ENCODE measurements around the gene PDK4.

PDK4 gene

GRCh38 chr7:95596198-95597063 lies at the start of gene PDK4:
Gene PDK4, minus strand, starts transcription at chr7:95596516. Its CDS starts 223 bp downstream, at chr7:95596293.
- DNase-seq (ENCODE audit: low read depth in 2 of 2) = no peak

GRCh38 chr7:95642173-95642572 lies 45.9 kb upstream of the PDK4 start:
- no peak for DNase-seq (ENCODE audit: low read depth in 2 of 2)

DNA sequence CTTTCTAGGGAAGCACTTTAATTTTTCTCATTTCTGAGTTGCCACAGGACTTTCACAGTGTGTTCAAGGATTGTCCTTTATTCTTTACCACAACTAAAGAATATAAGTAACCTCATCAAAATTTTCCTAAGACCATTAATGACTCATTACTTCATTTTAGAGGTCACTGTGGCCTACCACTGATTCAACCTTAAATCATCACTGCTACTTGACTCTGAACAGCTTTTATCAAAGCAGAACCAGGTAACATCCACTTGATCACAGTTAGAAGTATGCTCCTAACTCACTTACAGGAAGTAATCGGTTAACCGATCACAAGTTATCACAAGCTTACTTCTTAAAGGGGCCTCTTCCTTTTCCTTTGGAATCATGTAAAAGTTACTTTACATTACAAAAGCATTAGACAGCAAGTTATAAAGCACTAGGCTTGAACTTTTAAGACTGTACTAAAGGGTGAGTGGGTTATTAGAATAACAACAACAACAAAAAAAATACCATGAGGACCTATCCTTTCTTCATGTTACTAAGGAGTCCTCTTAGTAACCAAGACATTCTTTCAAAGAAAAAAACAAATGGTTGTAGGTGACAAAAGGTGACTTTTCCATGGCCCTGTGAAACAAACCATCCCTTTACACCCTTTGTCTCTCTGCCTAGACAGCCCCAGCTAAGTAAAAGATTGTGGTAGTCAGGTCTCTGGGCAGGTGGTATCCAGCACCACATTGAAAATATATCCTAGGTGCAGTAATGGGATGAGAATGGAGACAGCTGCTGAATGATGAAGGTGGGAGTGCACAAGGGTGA lies 40.0 kb upstream of the PDK4 start:
- no peak for DNase-seq (ENCODE audit: low read depth in 2 of 2)

DNA sequence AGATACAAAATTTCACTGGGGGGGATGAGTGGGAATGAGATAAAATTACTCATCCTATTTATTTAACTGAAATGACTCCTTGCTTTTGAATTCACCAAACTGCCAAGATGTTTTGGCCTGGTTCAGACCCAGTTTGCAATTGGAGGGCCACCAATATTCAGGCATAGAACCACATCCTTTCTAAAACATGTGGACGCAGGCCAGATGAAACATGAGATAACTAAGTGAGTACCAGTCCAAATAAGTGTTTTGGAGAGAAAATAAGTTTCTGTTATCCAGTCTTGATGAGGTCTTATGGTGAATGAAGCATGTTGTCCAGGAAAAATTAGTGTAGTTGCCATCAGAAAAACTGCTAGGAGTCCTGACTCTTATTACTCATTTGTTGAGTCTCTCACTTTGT lies 36.3 kb upstream of the PDK4 start:
- no peak for DNase-seq (ENCODE audit: low read depth in 2 of 2)

DNA sequence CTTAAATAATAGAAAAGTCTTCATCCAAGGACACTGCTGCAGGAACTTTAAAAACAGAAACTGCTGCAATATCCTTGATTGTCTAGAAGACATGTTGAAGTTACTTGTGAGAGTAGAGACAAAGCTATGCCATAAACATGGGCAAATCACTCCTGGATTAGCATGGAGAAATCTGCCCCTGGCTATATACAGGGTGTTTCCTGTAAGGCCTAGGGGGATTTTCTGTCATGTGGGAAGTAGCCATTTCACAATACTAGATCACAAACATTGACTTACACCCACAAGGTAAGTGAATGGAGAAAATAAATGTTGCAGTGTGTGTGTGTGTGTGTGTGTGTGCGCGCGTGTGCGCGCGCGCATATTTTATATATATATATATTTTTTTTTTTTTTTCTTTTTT lies 35.2 kb upstream of the PDK4 start:
- DNase-seq (ENCODE audit: low read depth in 2 of 2) = no peak

DNA sequence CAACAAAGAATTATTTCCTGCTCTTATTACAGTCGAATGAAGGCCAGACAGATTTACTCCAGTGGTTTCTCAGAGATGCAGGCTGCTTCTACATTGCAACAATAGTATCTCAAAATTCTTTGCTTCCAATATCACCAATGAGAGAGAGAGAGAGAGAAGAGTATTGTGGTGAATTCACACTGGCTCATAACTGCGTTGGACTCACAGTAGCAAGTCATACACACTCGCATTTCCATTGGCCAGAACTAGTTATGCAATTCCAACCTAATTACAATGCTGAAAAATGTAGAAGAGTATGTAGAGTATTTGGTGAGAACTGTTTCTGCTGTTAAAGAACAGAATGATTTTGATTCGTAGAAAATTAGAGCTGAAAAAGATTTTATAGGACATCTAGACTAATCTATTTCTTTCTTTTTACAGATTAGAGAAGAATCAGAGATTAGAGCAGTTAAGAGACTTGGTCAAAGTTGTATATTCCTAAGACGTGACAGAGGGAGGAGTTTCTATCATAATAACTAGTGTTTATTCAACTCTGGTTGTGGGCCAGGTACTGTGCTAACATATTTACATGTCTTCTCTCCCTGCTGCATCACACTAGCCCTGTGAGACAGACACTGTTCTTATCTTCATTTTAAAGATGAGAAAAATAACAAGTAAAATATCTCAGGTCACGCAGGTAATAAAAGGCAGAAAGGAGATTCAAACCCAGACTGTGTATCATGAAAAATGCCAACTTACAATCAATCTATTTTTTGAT lies 34.6 kb upstream of the PDK4 start:
- no peak for DNase-seq (ENCODE audit: low read depth in 2 of 2)

- DNase-seq (ENCODE audit: low read depth in 2 of 2) = no peak
These were observed 32.6 kb upstream of the PDK4 start for GRCh38 chr7:95628831-95629439.

GRCh38 chr7:95623788-95624187 lies 27.5 kb upstream of the PDK4 start:
- DNase-seq (ENCODE audit: low read depth in 2 of 2) = no peak

GRCh38 chr7:95622859-95623258 lies 26.5 kb upstream of the PDK4 start:
- no peak for DNase-seq (ENCODE audit: low read depth in 2 of 2)

GRCh38 chr7:95622001-95622549 lies 25.8 kb upstream of the PDK4 start:
- no peak for DNase-seq (ENCODE audit: low read depth in 2 of 2)

DNA sequence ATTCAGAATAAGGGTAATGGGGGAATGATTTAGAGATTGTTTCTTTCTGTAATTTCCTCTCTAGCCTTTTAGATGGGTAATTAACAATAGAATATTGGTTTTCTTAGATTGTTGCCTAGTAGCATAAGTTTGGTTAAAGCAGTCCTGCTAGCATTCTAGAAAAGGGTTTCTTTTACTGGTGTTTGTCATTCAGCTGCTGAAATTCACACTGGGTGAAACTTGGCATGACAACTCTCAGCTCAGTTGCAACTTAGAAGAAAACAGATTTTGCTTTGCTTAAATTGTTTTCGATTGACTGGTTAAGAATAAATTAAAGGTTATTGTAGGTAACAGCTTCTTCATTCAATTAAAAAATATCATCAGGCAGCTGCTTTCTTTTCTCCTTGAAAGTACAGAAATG lies 25.1 kb upstream of the PDK4 start:
- DNase-seq (ENCODE audit: low read depth in 2 of 2) = no peak

DNA sequence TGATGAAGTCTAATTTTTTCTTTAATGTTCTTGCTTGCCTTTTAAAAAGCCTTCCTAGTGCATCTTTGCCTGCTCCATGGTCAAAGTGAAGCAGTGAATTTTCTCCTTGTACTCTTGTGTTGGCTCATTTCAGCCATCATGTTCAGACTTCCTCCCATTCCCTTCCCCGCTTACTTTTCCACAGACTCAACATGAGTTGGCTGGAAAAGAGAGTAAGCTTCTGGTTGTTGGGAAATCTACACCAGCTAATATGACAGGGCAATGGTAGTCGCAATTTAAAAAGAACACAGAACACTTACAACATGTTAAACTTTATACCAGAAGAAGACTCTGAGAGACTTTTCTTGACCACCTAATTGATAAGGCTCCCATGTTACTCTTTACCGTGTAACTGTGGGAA lies 24.3 kb upstream of the PDK4 start:
- DNase-seq (ENCODE audit: low read depth in 2 of 2) = no peak

GRCh38 chr7:95619921-95620320 lies 23.6 kb upstream of the PDK4 start:
- DNase-seq (ENCODE audit: low read depth in 2 of 2) = no peak

- no peak for DNase-seq (ENCODE audit: low read depth in 2 of 2)
These were observed 23.2 kb upstream of the PDK4 start for GRCh38 chr7:95619517-95619916.

- DNase-seq (ENCODE audit: low read depth in 2 of 2) = no peak
These were observed 18.2 kb upstream of the PDK4 start for GRCh38 chr7:95614442-95614940.

GRCh38 chr7:95611224-95611623 lies 14.9 kb upstream of the PDK4 start:
- no peak for DNase-seq (ENCODE audit: low read depth in 2 of 2)

GRCh38 chr7:95609277-95609971 lies 13.1 kb upstream of the PDK4 start:
- no peak for DNase-seq (ENCODE audit: low read depth in 2 of 2)

DNA sequence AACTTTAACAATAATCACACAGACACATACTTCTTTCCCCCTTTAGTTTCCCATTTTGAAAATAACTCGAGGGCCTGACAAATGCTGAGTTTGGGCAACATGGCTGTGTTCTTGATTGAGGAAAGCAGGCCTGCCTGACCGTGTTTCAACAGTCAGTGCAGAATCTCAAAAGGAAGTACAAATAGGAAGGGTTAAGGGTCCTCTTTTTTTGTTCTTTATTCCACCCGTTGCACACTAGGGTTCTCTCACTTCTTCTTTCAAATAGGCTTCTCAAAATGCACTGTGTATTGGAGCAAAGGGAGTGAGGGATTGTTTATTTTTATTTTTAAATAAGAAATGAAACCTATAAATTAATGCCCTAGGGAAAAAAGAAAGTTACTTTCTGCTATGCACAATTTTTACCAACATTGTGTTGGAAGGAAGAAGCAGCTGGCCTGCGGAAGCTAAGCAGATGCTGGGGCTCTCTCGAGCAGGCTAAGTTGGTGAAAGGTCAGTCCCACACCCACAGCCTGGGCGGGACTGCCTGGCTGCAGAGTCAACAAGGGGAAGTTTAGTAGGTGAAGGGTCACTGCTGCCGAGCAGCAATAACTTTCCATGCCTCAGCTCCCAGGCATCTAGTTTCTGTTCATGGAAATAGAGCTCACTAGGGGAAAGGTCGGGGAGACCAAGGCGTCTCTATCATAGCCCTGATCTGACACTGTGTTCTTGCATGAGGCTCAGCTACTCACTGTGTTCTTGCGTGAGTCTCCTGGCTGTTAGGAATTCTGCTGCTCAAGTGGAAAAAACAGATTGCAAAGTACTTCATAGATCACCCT lies 12.2 kb upstream of the PDK4 start:
- DNase-seq (ENCODE audit: low read depth in 2 of 2) = no peak

GRCh38 chr7:95607561-95607960 lies 11.2 kb upstream of the PDK4 start:
- DNase-seq (ENCODE audit: low read depth in 2 of 2) = no peak

DNA sequence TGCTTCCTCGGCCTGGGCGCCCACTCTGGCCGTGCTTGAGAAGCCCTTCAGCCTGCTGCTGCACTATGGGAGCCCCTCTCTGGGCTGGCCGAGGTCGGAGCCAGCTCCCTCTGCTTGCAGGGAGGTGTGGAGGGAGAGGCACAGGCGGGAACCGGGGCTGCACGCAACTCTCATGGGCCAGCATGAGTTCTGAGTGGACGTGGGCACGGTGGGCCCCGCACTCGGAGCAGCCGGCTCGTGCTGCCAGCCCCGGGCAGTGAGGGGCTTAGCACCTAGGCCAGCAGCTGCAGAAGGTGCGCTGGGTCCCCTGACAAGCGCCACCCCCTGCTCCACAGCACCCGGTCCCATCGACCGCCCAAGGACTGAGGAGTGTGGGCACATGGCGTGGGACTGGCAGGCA lies 9.0 kb upstream of the PDK4 start:
- no peak for DNase-seq (ENCODE audit: low read depth in 2 of 2)
